Breast epithelium (tissue), 3 donors: ENCODE results near the gene ARMCX4.

Experiments
- CTCF ChIP-seq, 3 donors: fragments of 450-650 bp; IDR thresholded peaks; one replicate each; pipeline ENCODE4 v1.5.1; 2016 to 2017; ENCODE audit warnings: antibody characterized with exemption in 3 of 3, mild to moderate bottlenecking in 3 of 3, moderate library complexity in 3 of 3
- POLR2A ChIP-seq: fragments of 450-650 bp; IDR thresholded peaks from one replicate; pipeline ENCODE4 v1.6.1; 2016; ENCODE audit warnings: antibody characterized with exemption, mild to moderate bottlenecking, moderate library complexity

- TF ChIP-seq POLR2A (no peak), CTCF (IDR thresholded peaks at IDR 0.05) (no peak)
These were observed 35.2 kb upstream of the ARMCX4 start for GRCh38 chrX:101450085-101450484.
